Mucosa of rectum (tissue), 2 donors: ENCODE measurements around the gene CALHM4.

Source experiments
- H3K27ac ChIP-seq, 2 donors: one replicate each; pipeline ENCODE4 v1.7.0; 2013; ENCODE audit warnings: inconsistent platforms in 2 of 2, low read depth in 2 of 2, low read length in 2 of 2
- H3K27me3 ChIP-seq, 2 donors: one replicate each; pipeline ENCODE4 v1.7.0; 2013; ENCODE audit warnings: low read length in 2 of 2; ENCODE audit not compliant: control insufficient read depth in 2 of 2, insufficient read depth in 2 of 2
- H3K36me3 ChIP-seq, 2 donors: one replicate each; pipeline ENCODE4 v1.7.0; 2013; ENCODE audit warnings: low read length in 2 of 2; ENCODE audit not compliant: control insufficient read depth in 2 of 2, insufficient read depth in 2 of 2
- H3K4me1 ChIP-seq, 2 donors: one replicate each; pipeline ENCODE4 v1.7.0; 2013; ENCODE audit warnings: low read length in 2 of 2, mild to moderate bottlenecking in 1 of 2; ENCODE audit not compliant: control insufficient read depth in 2 of 2, insufficient read depth in 2 of 2
- H3K4me3 ChIP-seq, 2 donors: one replicate each; pipeline ENCODE4 v1.7.0; 2013; ENCODE audit warnings: low read length in 2 of 2
- H3K9ac ChIP-seq, 2 donors: one replicate each; pipeline ENCODE4 v1.7.0; 2013; ENCODE audit warnings: low read length in 2 of 2, low read depth in 1 of 2, mild to moderate bottlenecking in 1 of 2
- H3K9me3 ChIP-seq, 2 donors: one replicate each; pipeline ENCODE4 v1.7.0; 2013; ENCODE audit warnings: low read length in 2 of 2; ENCODE audit not compliant: control insufficient read depth in 2 of 2
- donor health status: healthy.
- donor health status: Normal muscosa, but diverticular disease.

The CALHM4 gene

GRCh38 chr6:116560130-116560529 lies 6.6 kb downstream of the CALHM4 start:
- Histone ChIP-seq H3K36me3 (no peaks in the 10 kb centered on the region), H3K9me3 (no peaks in the 10 kb centered on the region), H3K27me3 (peaks cover 3 to 6% of the 10 kb centered on the region in 2 donors), H3K4me1 (no peaks in the 10 kb centered on the region), H3K9ac (no peak overlapping the region), H3K27ac (no peak overlapping the region), H3K4me3 (no peak overlapping the region)

- H3K9ac ChIP-seq: no peak overlapping the region
- H3K4me1 ChIP-seq: no peaks in the 10 kb centered on the region
- H3K27me3 ChIP-seq: peaks cover 11 to 15% of the 10 kb centered on the region in 2 donors
- H3K9me3 ChIP-seq: no peaks in the 10 kb centered on the region
- no peak overlapping the region for H3K27ac ChIP-seq
- H3K36me3 ChIP-seq: no peaks in the 10 kb centered on the region
- H3K4me3 ChIP-seq: peak overlapping the region; percentile 42 to 65
Measured at GRCh38 chr6:116561377-116562018, 7.9 kb downstream of the CALHM4 start.

GRCh38 chr6:116562019-116562403 lies 8.5 kb downstream of the CALHM4 start:
- Histone ChIP-seq H3K9ac (no peak overlapping the region), H3K36me3 (no peaks in the 10 kb centered on the region)

GRCh38 chr6:116562614-116563013 lies 9.1 kb downstream of the CALHM4 start:
- H3K27me3 ChIP-seq: peaks cover 11 to 15% of the 10 kb centered on the region in 2 donors
- no peak overlapping the region for H3K27ac ChIP-seq
- no peaks in the 10 kb centered on the region for H3K36me3 ChIP-seq
- no peak overlapping the region for H3K4me3 ChIP-seq
- no peaks in the 10 kb centered on the region for H3K9me3 ChIP-seq
- H3K9ac ChIP-seq: no peak overlapping the region
- no peaks in the 10 kb centered on the region for H3K4me1 ChIP-seq

More at GRCh38 chr6:116562019-116562403, 8.5 kb downstream of the CALHM4 start:
- Histone ChIP-seq H3K27ac (no peak overlapping the region), H3K27me3 (peaks cover 11 to 15% of the 10 kb centered on the region in 2 donors), H3K4me1 (no peaks in the 10 kb centered on the region), H3K9me3 (no peaks in the 10 kb centered on the region), H3K4me3 (no peak overlapping the region)

GRCh38 chr6:116563830-116564229 lies 10.3 kb downstream of the CALHM4 start:
- H3K27me3 ChIP-seq: peaks cover 11 to 15% of the 10 kb centered on the region in 2 donors
- H3K9ac ChIP-seq: no peak overlapping the region
- no peak overlapping the region for H3K27ac ChIP-seq
- no peaks in the 10 kb centered on the region for H3K4me1 ChIP-seq
- no peak overlapping the region for H3K4me3 ChIP-seq
- H3K36me3 ChIP-seq: no peaks in the 10 kb centered on the region
- H3K9me3 ChIP-seq: no peaks in the 10 kb centered on the region

- Histone ChIP-seq H3K9me3 (no peaks in the 10 kb centered on the region), H3K9ac (no peak overlapping the region), H3K4me3 (no peak overlapping the region), H3K4me1 (no peaks in the 10 kb centered on the region), H3K27ac (no peak overlapping the region), H3K27me3 (peaks cover 11 to 15% of the 10 kb centered on the region in 2 donors), H3K36me3 (no peaks in the 10 kb centered on the region)
Measured at GRCh38 chr6:116564311-116564710, 10.8 kb downstream of the CALHM4 start.

- Histone ChIP-seq H3K4me1 (no peaks in the 10 kb centered on the region), H3K9ac (no peak overlapping the region), H3K9me3 (no peaks in the 10 kb centered on the region), H3K36me3 (no peaks in the 10 kb centered on the region), H3K27me3 (peaks cover 11 to 14% of the 10 kb centered on the region in 2 donors), H3K4me3 (no peak overlapping the region), H3K27ac (no peak overlapping the region)
Measured at GRCh38 chr6:116564921-116565872, 11.6 kb downstream of the CALHM4 start.

- no peaks in the 10 kb centered on the region for H3K9me3 ChIP-seq
- no peak overlapping the region for H3K4me3 ChIP-seq
- no peak overlapping the region for H3K9ac ChIP-seq
- H3K36me3 ChIP-seq: no peaks in the 10 kb centered on the region
- no peak overlapping the region for H3K27ac ChIP-seq
- peaks cover 0 to 8% of the 10 kb centered on the region in 2 donors for H3K4me1 ChIP-seq
- peaks cover 11 to 12% of the 10 kb centered on the region in 2 donors for H3K27me3 ChIP-seq
Measured at GRCh38 chr6:116568111-116568510, 14.6 kb downstream of the CALHM4 start.

- H3K4me1 ChIP-seq: peaks cover 0 to 8% of the 10 kb centered on the region in 2 donors
- H3K27ac ChIP-seq: no peak overlapping the region
- H3K4me3 ChIP-seq: no peak overlapping the region
- H3K36me3 ChIP-seq: peaks cover 0 to under 1% of the 10 kb centered on the region in 2 donors
- H3K9ac ChIP-seq: no peak overlapping the region
- H3K27me3 ChIP-seq: peaks cover 11 to 12% of the 10 kb centered on the region in 2 donors
- no peaks in the 10 kb centered on the region for H3K9me3 ChIP-seq
Measured at GRCh38 chr6:116568821-116569755, 15.5 kb downstream of the CALHM4 start.
